Activated CD4-positive, alpha-beta T cell treated with anti-CD3 and anti-CD28 coated beads for 24 hours (primary cell): Measurements from ENCODE around the gene U2AF1L4.
A peak's percentile ranks its signal among the peaks of the same experiment; 100 is the strongest.
"Not testable (repeated sequence)": the region's sequence is repeated elsewhere in the genome, so short reads cannot be mapped to it uniquely, and the experiment has no call there.

Experiments
- DNase-seq, 2 donors: peaks; one replicate each; pipeline ENCODE4 v3.0.0-alpha.2; 2020; ENCODE audit warnings: low read depth in 2 of 2

Gene U2AF1L4

DNA sequence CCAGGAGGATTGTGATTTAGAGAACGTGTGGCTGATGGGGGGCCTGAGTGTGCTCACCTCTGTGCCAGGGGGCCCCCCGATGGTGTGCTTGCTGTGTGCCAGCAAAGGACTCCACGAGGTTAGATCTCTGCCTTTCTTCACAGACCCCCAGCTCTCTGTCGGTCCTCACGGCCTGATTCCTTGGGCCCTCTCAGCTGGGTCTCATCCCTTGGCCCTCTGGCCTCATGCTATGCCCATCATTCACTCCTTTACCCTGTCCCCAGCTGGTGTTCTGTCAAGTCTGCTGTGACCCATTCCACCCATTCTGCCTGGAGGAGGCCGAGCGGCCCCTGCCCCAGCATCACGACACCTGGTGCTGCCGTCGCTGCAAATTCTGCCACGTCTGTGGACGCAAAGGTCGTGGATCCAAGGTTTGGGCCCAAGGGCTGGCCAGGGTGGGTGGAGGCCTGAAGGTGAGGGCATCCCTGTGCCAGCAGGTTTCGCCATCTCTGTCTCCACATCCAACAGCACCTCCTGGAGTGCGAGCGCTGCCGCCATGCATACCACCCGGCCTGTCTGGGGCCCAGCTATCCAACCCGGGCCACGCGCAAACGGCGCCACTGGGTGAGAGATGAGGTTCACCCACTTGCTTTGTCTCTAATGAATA lies 19.9 kb downstream of the U2AF1L4 start:
- no peak for DNase-seq

DNA sequence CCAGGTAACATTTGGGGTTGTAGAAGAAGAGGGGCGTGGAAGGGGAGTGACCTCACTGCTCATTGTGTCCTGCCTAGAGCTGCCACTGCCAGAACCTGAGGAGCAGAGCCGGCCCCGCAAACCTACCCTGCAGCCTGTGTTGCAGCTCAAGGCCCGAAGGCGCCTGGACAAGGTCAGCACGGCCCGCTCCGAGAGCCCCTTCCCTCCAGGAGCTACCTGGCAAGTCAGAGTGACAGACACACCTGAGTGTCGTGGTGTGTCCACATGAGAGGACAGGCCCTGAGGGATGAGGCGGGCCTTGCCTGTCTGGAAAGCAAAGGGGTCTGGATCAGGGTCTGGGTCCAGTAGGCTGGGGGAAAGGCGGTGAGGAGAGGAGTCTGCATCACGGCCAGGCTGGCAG lies 20.7 kb downstream of the U2AF1L4 start:
- no peak for DNase-seq

DNA sequence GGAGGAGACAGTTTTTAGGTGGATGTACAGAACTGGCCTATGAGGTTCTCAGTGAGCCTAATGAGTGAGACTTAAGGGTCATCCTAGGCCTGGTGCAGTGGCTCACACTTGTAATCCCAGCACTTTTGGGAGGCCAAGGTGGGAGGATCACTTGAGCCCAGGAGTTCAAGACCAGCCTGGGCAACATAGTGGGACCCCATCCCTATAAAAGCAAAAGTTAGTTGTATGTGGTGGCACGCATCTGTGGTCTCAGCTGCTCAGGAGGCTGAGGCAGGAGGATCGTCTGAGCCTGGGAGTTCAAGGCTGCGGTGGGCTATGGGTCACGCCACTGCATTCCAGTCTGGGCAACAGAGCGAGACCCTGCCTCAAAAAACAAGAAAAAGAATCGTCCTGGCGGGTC lies 21.1 kb downstream of the U2AF1L4 start:
- not testable (repeated sequence) for DNase-seq

DNA sequence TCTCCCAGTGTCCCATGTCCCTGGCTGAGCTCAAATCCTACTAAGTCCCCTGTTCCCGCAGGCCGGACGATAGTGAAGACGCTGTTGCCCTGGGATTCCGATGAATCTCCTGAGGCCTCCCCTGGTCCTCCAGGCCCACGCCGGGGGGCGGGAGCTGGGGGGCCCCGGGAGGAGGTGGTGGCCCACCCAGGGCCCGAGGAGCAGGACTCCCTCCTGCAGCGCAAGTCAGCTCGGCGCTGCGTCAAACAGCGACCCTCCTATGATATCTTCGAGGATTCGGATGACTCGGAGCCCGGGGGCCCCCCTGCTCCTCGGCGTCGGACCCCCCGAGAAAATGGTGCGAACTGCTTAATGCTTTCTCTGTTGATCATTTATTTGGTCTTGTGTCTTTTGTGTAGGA lies 21.5 kb downstream of the U2AF1L4 start:
- no peak for DNase-seq

DNA sequence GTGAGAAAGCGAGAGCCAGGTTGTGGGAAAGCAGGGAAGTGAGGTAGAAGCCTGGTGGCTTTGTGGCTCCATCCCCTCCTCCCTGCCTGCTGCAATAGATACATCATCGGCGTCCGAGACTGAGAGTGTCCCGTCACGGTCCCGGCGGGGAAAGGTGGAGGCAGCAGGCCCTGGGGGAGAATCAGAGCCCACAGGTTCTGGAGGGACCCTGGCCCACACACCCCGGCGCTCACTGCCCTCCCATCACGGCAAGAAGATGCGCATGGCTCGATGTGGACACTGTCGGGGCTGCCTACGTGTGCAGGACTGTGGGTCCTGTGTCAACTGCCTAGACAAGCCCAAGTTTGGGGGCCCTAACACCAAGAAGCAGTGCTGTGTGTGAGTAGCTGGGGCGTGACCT lies 22.3 kb downstream of the U2AF1L4 start:
- no peak for DNase-seq

DNA sequence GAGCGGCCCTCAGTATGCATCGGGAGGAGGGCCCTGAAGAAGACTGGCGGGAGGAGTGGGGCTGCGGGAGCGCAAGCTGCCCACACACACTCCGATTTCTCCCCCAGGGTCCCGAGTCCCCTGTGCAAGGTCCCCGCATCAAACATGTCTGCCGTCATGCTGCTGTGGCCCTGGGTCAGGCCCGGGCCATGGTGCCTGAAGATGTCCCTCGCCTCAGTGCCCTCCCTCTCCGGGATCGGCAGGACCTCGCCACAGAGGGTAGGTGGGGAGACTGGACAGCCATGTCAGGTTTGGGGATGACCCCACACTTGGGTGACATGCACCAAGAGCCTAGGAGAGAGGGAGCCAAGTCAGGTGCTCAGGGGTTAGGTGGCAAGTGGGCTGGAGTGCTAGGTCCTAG lies 22.8 kb downstream of the U2AF1L4 start:
- no peak for DNase-seq

DNA sequence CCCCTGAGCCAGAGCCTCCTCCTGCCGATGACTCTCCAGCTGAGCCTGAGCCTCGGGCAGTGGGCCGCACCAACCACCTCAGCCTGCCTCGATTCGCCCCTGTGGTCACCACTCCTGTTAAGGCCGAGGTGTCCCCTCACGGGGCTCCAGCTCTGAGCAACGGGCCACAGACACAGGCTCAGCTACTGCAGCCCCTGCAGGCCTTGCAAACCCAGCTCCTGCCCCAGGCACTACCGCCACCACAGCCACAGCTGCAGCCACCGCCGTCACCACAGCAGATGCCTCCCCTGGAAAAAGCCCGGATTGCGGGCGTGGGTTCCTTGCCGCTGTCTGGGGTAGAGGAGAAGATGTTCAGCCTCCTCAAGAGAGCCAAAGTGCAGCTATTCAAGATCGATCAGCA lies 23.8 kb downstream of the U2AF1L4 start:
- no peak for DNase-seq

DNA sequence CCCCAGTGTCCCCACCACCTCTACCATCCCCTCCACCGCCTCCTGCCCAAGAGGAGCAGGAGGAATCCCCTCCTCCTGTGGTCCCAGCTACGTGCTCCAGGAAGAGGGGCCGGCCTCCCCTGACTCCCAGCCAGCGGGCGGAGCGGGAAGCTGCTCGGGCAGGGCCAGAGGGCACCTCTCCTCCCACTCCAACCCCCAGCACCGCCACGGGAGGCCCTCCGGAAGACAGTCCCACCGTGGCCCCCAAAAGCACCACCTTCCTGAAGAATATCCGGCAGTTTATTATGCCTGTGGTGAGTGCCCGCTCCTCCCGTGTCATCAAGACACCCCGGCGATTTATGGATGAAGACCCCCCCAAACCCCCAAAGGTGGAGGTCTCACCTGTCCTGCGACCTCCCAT lies 24.6 kb downstream of the U2AF1L4 start:
- DNase-seq, result no peak

DNA sequence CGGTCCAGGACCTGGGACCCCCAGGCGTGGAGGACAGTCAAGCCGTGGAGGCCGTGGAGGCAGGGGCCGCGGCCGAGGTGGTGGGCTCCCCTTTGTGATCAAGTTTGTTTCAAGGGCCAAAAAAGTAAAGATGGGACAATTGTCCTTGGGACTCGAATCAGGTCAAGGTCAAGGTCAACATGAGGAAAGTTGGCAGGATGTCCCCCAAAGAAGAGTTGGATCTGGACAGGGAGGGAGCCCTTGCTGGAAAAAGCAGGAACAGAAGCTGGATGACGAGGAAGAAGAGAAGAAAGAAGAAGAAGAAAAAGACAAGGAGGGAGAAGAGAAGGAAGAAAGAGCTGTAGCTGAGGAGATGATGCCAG lies 25.1 kb downstream of the U2AF1L4 start:
- no peak for DNase-seq

DNA sequence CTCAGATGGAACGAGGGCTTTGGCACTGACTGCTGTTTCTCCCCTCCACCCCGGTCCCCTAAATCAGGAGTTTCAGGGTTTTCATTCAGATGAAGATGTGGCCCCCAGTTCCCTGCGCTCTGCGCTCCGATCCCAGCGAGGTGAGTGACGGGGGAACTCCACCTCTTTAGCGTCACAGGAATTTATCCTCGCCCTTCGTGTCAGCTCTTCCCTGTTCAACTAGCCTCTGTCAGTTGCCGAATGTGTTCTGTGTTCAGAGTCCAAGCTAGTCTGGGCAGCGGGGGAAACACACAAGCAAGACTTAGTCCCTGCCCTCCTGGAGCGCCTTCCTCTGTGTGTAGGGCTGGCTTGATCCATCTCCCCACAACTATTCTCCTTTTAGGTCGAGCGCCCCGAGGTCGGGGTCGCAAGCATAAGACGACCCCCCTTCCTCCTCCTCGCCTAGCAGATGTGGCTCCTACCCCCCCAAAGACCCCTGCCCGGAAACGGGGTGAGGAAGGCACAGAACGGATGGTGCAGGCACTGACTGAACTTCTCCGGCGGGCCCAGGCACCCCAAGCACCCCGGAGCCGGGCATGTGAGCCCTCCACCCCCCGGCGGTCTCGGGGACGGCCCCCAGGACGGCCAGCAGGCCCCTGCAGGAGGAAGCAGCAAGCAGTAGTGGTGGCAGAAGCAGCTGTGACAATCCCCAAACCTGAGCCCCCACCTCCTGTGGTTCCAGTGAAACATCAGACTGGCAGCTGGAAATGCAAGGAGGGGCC lies 25.6 kb downstream of the U2AF1L4 start:
- DNase-seq, result no peak

DNA sequence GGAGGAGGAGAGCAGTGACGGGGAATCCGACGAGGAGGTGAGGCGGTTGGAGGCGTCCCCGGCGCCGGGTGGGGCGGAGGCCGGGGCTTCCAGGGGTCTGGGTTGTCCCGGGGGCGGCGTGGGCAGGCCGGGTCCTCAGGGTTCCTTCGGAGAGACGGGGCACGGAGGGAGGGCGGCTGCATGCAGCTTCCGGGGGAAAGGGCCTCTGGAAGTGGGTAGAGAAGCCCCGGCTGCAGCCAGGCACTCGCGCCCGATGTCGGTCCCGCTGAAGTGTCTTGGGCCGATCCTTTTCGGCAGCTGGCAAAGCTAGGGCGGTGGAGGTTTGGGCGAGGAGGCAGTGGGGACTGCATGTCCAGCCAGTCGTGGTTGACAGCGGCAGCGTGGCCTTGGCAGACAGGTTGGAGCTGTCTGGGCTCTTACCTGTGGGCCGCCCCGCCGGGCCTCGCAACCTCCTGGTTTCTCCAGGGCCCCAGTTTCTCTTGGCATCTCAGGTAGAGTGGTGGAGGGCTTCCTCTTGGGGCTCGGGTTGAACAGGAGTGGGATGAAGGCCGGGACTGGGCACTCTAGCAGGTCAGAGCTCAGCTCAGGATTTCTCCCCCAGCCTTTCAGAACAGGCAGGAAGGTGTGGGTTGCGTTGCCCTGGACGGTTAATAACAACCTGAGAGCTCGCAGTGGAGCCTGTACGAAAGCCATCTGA lies 26.7 kb downstream of the U2AF1L4 start:
- peak in 1 of 2 donors; percentile 52 for DNase-seq

DNA sequence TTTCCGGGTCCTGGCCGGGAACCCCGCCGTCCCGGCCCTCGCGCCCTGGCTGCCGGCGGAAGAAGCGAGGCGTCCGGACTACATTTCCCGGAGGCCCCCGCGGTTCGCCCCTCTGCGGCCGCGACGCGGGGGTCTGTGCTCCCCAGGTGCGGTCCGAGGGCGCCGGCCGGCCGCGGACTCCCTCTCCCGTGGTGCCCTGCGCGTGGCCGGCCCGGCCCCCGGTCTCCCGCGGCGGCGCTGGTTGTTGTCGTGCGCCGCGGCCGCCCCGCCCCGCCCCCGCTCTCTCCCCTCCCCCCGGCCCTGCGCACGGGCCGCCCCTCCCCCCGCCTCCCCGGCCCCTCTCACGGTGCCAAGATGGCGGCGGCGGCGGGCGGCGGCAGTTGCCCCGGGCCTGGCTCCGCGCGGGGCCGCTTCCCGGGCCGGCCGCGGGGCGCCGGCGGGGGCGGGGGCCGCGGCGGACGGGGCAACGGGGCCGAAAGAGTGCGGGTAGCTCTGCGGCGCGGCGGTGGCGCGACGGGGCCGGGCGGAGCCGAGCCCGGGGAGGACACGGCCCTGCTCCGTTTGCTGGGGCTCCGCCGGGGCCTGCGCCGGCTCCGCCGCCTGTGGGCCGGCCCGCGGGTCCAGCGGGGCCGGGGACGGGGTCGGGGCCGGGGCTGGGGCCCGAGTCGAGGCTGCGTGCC lies 27.4 kb downstream of the U2AF1L4 start, which contains the start of gene KMT2B:
TSS of gene KMT2B (plus strand) at position 339 of the 680 bp plus-strand sequence. CDS start at position 355, 16 bp downstream.
- DNase-seq, result peak in 1 of 2 donors; percentile 92

DNA sequence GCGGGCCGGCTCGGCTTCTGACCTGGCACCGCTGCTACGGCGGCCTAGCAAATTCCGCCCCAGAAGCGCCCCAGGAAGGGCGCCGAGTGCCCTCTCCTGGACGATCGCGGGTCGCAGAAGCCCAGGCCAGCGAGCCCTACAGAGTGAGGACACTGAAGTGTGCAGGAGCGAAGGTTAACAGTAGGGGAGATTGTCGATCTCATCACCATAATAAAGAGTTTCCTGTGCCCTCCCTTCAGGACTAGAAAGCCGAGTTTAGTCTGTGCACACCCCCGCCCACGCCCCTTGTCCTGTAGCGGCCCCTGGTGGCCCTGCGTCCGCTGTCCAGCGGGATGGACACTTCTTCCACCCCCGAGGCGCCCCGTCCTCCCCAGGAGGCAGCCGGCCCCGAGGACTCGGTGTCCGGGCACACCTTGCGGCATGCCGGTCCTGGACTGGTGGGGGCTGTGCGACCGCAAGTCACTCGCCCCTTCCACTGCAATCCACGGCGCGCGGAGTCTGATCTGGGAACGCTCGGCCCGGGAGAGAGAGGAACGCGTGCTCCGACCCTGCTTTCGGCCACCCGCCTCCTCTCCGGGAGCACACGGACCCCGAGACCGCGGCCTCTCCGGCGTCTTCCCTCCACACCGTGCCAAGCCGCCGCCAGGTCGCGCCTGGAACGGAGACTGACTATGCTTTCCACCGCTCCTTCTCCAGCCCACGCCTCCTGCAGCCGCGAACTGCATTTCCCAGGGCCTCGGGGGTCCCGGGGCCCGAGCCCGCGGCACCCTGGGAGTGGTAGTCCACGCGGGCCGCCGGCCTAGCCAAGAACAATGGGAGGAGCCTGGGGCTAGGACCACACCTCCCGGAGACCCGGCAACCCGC lies 28.2 kb downstream of the U2AF1L4 start:
- DNase-seq, result peak; percentile 65 to 92

DNA sequence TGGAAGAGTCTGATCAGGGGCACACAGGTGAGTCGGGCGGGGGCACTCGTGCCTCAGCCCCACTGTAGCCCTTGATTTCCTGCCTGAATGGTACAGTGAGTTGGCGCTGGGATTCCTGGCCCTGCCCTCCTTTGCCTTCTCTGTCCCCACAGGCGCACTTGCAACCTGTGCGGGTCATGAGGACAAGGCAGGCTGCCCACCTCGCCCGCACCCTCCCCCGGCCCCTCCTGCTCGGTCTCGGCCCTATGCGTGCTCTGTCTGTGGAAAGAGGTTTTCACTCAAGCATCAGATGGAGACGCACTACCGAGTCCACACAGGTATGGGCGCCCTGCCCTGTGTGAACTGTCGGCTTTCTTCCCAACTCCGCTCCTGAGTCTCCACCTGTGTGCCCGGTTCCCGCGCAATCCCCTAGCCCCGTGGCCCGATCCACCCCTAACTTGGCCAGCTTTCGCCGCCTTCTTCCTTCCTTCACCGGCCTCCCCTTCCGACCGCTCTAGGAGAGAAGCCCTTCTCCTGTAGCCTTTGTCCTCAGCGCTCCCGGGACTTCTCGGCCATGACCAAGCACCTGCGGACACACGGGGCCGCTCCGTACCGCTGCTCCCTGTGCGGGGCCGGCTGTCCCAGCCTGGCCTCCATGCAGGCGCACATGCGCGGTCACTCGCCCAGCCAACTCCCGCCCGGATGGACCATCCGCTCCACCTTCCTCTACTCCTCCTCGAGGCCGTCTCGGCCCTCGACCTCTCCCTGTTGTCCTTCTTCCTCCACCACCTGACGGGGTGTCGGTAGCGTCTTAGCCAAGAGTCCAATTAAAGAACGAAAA lies 29.0 kb downstream of the U2AF1L4 start:
- DNase-seq, result no peak

DNA sequence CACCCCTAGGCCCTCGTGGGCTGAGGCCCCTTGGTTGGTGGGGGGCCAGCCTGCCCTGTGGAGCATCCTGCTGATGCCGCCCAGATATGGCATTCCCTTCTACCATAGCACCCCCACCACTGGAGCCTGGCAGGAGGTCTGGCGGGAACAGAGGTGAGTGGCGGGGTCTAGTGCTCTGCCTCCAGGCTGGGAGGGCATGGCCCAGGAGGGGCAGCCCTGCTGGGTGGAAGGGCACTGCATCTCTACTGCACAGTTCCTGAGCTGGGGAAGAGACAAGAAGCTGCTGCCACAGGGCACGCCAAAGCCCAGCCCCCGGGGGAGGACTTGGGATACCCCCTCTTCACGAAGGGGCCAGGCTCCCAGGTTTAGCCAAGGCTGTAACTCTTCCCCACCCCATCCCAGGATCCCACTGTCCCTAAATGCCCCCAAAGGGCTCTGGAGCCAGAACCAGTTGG lies 29.8 kb downstream of the U2AF1L4 start:
- DNase-seq, result no peak

DNA sequence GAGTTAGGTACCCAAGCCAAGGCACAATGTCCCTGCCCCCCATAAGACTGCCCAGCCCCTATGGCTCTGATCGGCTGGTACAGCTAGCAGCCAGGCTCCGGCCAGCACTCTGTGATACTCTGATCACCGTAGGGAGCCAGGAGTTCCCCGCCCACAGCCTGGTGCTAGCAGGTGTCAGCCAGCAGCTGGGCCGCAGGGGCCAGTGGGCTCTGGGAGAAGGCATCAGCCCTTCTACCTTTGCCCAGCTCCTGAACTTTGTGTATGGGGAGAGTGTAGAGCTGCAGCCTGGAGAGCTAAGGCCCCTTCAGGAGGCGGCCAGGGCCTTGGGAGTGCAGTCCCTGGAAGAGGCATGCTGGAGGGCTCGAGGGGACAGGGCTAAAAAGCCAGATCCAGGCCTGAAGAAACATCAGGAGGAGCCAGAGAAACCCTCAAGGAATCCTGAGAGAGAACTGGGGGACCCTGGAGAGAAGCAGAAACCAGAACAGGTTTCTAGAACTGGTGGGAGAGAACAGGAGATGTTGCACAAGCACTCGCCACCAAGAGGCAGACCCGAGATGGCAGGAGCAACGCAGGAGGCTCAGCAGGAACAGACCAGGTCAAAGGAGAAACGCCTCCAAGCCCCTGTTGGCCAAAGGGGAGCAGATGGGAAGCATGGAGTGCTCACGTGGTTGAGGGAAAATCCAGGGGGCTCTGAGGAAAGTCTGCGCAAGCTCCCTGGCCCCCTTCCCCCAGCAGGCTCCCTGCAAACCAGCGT lies 30.4 kb downstream of the U2AF1L4 start:
- DNase-seq, result no peak

DNA sequence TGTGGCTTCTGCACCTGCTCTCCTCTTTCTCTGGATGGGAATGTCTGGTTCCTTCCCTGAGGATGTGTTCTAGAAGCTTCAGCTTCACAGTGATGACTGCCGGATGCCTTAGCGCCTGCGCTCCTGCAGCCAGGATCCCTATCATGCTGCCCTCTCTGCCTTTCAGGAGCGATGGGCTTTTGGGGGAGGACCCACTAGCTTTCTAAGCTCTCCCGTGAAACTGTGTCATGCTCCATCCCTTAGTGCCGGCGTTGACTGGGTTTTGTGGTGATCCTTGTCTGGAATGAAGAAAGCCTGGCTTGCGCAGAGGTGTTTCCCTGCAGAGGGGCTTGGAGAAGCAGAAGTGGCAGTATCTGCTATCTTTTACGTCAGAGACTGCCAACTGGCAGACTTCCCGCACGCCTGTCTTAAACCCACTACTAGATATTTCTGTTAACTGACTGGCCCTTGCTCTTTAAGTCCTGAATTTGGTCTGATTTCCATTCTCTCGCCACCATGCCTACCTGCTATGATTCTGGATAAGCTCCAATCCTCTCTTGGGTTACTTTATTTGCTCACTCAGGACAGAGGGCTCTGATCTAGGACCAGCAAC lies 31.2 kb downstream of the U2AF1L4 start:
- no peak for DNase-seq

DNA sequence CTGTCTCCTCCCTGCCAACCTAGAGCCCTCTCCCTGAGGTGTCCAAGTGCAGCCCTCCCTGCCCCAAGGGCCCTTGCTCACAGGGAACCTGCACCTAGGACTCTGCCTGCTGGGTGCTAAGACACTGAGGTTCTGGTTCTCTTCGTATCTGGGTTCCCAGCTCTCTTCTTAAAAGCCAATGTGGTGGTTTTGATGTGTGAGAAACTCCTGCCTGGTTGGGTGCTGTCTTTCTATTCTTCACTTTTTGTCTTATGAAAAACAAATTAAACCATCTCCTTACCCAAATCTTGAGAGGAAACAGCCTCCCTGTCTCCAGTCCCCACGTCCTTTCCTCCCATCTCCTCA lies 31.7 kb downstream of the U2AF1L4 start:
- no peak for DNase-seq
